ENCODE results near the gene CCDC136.
A peak's percentile ranks its signal among the peaks of the same experiment; 100 is the strongest.

The CCDC136 gene

DNA sequence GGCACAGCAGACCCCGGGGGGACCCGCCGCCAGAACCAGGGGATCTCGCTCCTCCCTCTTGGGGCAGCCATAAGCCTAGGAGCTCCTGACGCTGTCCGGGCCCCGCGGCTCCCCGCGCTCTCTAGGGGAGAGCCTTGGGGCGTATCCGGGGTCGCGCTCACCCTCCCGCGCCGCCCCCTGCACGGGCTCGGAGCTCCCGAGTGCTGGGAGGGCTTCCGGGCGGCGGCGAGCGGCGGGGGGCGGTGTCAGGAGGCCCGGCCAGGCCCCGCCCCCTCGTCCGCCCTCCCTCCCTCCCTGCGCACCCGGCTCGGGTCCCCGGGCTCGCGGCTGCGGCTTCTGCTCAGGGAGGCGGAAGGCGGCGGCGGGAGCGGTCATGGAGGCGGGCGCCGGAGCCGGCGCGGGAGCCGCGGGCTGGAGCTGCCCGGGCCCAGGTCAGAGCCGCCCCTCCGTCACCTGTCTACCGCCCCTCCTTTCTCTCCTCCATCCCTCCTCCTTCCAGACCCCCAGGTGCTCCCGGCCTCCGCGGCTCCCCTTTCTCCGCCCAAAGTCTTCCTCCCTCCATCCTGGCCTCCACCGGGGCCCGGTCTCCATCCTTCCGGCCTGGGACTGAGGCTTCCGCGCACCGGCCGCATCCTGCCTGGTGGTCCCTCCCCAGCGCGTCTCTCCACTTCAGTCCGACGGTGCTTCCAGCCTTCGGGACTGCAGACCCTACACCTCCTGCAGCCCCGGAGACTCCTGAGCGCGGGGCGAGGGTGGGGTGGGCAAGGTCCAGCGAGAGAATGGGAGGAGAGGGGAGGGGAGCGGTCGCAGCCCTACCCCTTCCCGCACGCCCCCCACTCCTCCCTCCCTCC lies at the start of gene CCDC136:
TSS of gene CCDC136 (plus strand) at position 848 of the 851 bp plus-strand sequence. CDS start 444 bp downstream, outside the sequence.
- H3K4me3 ChIP-seq (ENCODE audit: low read length), result peak within 1 kb of the TSS; percentile 95
- TF ChIP-seq ZNF274 (IDR thresholded peaks at IDR 0.05; ENCODE audit: low read depth, low read length), result no peak

- no peak overlapping the region for H3K4me3 ChIP-seq (ENCODE audit: low read length)
- no peak for TF ChIP-seq ZNF274 (IDR thresholded peaks at IDR 0.05; ENCODE audit: low read depth, low read length)
These were observed 49.6 kb upstream of the CCDC136 start for GRCh38 chr7:128742206-128742605.

GRCh38 chr7:128743112-128743772 lies 48.5 kb upstream of the CCDC136 start:
- H3K4me3 ChIP-seq (ENCODE audit: low read length), result no peak overlapping the region
- TF ChIP-seq ZNF274 (IDR thresholded peaks at IDR 0.05; ENCODE audit: low read depth, low read length), result no peak

DNA sequence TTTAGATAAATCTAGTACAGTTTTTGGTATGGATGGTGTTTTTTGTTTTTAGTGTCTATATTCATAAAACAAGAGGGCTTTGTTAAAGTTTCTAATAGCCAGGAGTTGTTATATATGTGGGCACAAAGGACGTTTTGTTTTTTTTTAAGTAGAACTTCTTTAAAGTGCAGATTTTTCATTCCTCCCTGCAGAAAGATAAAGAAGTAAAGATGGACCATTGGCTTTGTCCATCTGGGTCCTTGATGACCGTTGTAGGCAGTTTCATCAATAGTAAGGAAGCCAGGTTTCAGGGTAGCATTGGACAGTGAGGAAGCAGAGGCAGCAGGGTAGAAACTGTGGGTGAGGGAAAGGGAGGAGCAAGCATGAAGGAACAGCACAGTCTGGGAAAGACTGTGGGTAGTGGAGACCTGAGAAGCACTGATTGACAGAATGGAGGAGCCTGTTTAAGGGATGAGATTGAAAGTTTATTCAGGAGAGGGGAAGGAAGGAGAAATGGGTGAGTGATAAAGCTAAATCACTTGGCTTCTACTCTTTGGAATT lies 47.3 kb upstream of the CCDC136 start:
- H3K4me3 ChIP-seq (ENCODE audit: low read length), result no peak overlapping the region

GRCh38 chr7:128745706-128746105 lies 46.1 kb upstream of the CCDC136 start:
- no peak for TF ChIP-seq ZNF274 (IDR thresholded peaks at IDR 0.05; ENCODE audit: low read depth, low read length)
- no peak overlapping the region for H3K4me3 ChIP-seq (ENCODE audit: low read length)

More for the DNA sequence above, 47.3 kb upstream of the CCDC136 start:
- no peak for TF ChIP-seq ZNF274 (IDR thresholded peaks at IDR 0.05; ENCODE audit: low read depth, low read length)

DNA sequence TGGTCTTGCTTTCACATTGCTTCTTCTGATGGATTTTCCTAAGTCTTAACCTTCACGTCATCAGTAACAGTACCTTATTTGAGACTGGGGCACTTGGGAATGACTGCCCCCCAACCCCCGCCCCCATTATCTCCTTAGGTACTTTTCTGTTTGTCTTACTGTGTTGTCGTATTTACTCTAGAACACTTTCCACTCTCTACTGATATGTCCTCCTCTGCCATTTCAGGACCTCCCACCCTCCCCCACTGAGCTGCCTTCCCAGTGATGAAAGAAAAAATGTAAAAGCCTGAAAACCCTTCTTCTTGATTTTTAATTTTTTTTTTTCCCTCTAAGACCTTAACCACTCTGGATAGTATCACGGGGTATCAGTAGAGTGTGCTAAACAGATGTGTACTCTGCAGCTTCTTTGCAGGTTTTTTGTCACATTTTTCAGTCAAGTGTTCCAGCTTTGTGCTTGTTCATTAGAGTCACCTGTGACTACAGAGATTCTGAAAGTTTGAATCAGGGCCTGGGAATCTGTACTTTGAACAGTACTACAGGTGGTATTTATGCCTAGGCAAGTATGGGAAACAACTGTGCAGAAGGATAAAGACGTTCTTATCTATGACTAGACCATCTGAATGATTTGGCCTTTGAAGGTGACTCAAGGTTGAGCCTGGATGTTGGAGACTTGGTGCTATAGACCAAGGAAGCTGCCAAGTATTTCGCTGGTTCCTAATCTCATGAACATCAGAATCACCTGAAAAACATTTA lies 44.3 kb upstream of the CCDC136 start:
- no peak for TF ChIP-seq ZNF274 (IDR thresholded peaks at IDR 0.05; ENCODE audit: low read depth, low read length)

GRCh38 chr7:128752251-128752650 lies 39.5 kb upstream of the CCDC136 start:
- no peak for TF ChIP-seq ZNF274 (IDR thresholded peaks at IDR 0.05; ENCODE audit: low read depth, low read length)
- H3K4me3 ChIP-seq (ENCODE audit: low read length), result no peak overlapping the region

More for the DNA sequence above, 44.3 kb upstream of the CCDC136 start:
- H3K4me3 ChIP-seq (ENCODE audit: low read length), result no peak overlapping the region

DNA sequence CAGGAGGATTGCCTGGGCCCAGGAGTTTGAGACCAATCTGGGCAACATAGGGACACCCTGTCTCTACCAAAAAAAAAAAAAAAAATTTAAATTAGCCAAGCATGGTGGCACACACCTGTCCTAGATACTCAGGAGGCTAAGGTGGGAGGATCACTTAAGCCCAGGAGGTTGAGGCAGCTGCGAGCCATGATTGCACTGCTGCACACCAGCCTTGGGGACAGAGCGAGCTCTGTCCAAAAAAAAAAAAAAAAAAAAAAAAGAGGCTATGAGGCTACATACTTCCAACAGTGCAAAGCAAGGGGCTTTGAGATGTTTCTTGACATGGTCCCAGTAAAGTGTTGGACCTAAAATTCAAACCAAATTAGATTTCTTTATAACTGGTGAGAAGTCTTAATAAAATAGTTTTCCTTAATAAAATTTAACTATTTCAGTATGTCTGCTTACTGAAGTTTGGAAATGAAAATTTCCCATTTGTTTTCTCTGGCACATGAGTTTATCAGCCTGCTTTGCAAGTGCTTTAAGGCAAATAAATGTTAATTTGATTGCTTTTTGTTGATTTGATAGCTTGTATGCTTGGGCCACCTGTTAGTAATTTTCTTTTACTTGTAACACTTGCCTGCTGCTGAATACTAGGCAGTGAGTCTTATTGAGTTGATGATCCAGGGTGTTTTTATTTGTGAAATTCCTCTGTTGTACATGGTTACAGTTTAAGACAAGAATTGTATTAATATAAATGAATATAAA lies 36.5 kb upstream of the CCDC136 start:
- no peak overlapping the region for H3K4me3 ChIP-seq (ENCODE audit: low read length)
- no peak for TF ChIP-seq ZNF274 (IDR thresholded peaks at IDR 0.05; ENCODE audit: low read depth, low read length)

DNA sequence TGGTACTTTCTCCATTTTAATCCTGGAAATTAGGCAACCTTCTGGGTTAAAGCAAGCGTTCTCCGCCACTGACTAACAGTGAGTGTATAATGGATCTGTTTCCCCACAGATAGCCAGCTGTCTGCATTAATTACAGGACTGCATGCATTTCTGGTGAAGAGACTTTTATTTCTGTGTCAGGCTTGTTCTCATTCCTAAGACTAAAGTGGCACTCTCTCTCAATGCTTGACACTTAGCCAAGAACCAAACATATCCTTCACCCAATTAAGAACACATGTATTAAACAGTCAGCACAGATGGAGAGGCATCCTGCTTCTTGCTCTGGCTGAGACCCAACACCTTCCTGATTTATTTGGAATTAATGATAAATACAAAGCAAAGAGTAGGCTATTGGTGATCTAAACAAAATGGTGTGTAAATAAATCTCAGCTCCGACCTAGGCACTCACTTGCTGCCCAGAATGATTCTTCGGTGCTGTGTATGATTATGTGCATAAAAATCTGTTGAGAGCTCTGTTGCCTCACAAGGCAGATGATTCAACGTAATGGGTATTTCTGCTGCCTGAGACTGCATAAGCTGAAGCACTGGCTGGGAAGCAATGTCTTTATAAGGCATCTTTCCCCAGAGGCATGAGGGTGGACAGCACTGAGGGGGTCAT lies 35.8 kb upstream of the CCDC136 start:
- TF ChIP-seq ZNF274 (IDR thresholded peaks at IDR 0.05; ENCODE audit: low read depth, low read length), result no peak

DNA sequence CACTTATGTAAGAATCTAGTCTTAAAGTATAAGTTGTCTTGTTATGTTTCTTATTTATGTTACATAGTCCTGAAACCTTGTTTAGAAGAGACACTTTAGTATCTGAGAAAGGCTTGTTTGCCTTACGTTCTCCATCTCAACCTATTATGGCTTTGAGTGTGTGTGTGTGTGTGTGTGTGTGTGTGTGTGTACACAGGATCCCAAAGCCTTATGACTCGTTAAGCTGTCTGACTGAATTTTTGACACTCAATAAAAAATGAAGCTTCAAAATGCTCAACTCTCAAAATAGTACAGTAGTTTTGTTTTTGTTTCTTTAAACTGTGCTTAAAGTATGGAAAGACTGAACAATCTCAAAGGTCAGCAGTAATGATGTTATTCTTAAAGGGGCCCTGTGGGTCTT lies 34.6 kb upstream of the CCDC136 start:
- TF ChIP-seq ZNF274 (IDR thresholded peaks at IDR 0.05; ENCODE audit: low read depth, low read length), result no peak

More for the DNA sequence above, 35.8 kb upstream of the CCDC136 start:
- H3K4me3 ChIP-seq (ENCODE audit: low read length), result no peak overlapping the region

DNA sequence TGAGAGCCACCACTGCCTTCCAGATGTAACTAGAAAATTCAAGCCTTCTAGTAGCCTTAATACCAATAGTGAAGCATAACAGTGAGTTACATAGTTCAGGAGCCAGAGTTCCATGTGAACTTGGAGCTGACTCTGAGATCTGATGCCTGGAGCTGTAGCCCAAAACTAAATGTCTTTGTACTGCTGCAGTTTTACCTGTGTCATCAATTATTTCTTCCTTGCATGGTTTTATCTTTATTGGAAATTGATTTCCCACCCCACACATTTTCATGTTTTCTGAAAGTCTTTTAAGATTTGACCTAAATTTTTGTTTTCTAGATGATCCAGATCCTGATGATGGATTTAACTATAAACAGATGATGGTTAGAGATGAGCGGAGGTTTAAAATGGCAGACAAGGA lies 33.2 kb upstream of the CCDC136 start:
- no peak for TF ChIP-seq ZNF274 (IDR thresholded peaks at IDR 0.05; ENCODE audit: low read depth, low read length)
- no peak overlapping the region for H3K4me3 ChIP-seq (ENCODE audit: low read length)

More for the DNA sequence above, 34.6 kb upstream of the CCDC136 start:
- no peak overlapping the region for H3K4me3 ChIP-seq (ENCODE audit: low read length)

GRCh38 chr7:128759242-128759641 lies 32.5 kb upstream of the CCDC136 start:
- no peak overlapping the region for H3K4me3 ChIP-seq (ENCODE audit: low read length)
- no peak for TF ChIP-seq ZNF274 (IDR thresholded peaks at IDR 0.05; ENCODE audit: low read depth, low read length)

DNA sequence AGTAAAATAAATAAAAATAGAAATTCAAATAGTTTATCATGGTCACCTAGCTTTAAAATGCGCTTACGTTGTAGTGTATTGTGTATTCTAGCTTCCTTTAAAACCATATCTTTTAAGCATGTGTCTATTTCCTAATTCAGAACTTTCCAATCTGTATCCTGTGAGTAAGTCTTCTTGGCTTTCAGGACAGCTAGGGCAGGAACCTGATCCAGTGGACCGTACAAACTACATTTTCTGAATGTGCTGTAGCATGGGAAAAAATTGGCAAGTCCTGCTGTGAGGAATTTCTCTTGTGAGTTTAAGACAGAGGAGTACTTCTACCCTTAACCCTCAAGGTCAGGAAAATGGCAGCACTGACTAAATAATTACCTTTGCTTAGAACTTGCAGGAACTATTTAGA lies 28.2 kb upstream of the CCDC136 start:
- H3K4me3 ChIP-seq (ENCODE audit: low read length), result no peak overlapping the region
- no peak for TF ChIP-seq ZNF274 (IDR thresholded peaks at IDR 0.05; ENCODE audit: low read depth, low read length)

All from GM08714 (cell line).